Neural progenitor cell (in vitro differentiated cells): ENCODE measurements around the gene PLXNC1. TPM values are rescaled to one million over a fixed set of nuclear protein-coding genes. Genes with fewer than 3 reads are reported as not detected.

Experiments used
- DNase-seq: peaks from one replicate; pipeline ENCODE4 v3.0.0-alpha.2; 2016; ENCODE audit warnings: low spot score
- H2AFZ ChIP-seq: fragments of 200-600 bp; sonication (generic); replicated peaks from 2 replicates; pipeline ENCODE4 v1.6.1; 2016; ENCODE audit warnings: antibody characterized with exemption
- H3F3A ChIP-seq: fragments of 200-600 bp; sonication (generic); 2 replicates; pipeline ENCODE4 v1.6.1; 2016; ENCODE audit warnings: antibody characterized with exemption, low read depth
- H3K27ac ChIP-seq: fragments of 200-600 bp; sonication (generic); 2 replicates; pipeline ENCODE4 v1.5.1; 2016; ENCODE audit warnings: mild to moderate bottlenecking
- H3K27me3 ChIP-seq: fragments of 200-600 bp; sonication (generic); 2 replicates; pipeline ENCODE4 v1.6.1; 2016; ENCODE audit warnings: mild to moderate bottlenecking, moderate library complexity
- H3K36me3 ChIP-seq: fragments of 200-600 bp; sonication (generic); 2 replicates; pipeline ENCODE4 v1.5.1; 2016
- H3K4me1 ChIP-seq: fragments of 200-600 bp; sonication (generic); 2 replicates; pipeline ENCODE4 v1.6.1; 2016; ENCODE audit warnings: mixed run types
- H3K4me2 ChIP-seq: fragments of 200-600 bp; sonication (generic); 2 replicates; pipeline ENCODE4 v1.6.1; 2016
- H3K4me3 ChIP-seq: fragments of 200-600 bp; sonication (generic); 2 replicates; pipeline ENCODE4 v1.5.1; 2016
- H3K79me2 ChIP-seq: fragments of 200-600 bp; sonication (generic); 2 replicates; pipeline ENCODE4 v1.6.1; 2016; ENCODE audit warnings: low read depth
- H3K9ac ChIP-seq: fragments of 200-600 bp; sonication (generic); 2 replicates; pipeline ENCODE4 v1.6.1; 2016
- H3K9me3 ChIP-seq: fragments of 200-600 bp; sonication (generic); 2 replicates; pipeline ENCODE4 v1.5.1; 2016; ENCODE audit warnings: low read depth
- H4K20me1 ChIP-seq: fragments of 200-600 bp; sonication (generic); 2 replicates; pipeline ENCODE4 v1.6.1; 2016; ENCODE audit warnings: low read depth
- H3K27ac Mint-ChIP-seq: 3 replicates; pipeline ENCODE4 v1.8.0; 2021; ENCODE audit warnings: mixed read lengths
- H3K27me3 Mint-ChIP-seq: 2 replicates; pipeline ENCODE4 v1.8.0; 2022; ENCODE audit warnings: low read depth, mild to moderate bottlenecking, inconsistent platforms, moderate library complexity, mixed read lengths; ENCODE audit not compliant: insufficient read depth
- H3K36me3 Mint-ChIP-seq: 3 replicates; pipeline ENCODE4 v1.8.0; 2021; ENCODE audit warnings: mixed read lengths
- H3K4me1 Mint-ChIP-seq: 3 replicates; pipeline ENCODE4 v1.8.0; 2021; ENCODE audit warnings: mixed read lengths
- H3K4me3 Mint-ChIP-seq: 3 replicates; pipeline ENCODE4 v1.8.0; 2021; ENCODE audit warnings: mild to moderate bottlenecking, moderate library complexity, mixed read lengths
- H3K9me3 Mint-ChIP-seq: 3 replicates; pipeline ENCODE4 v1.8.0; 2020; ENCODE audit warnings: mixed read lengths
- EZH2 ChIP-seq: fragments of 200-600 bp; sonication (generic); IDR thresholded peaks from 2 replicates; pipeline ENCODE4 v1.6.1; 2017; ENCODE audit warnings: antibody characterized with exemption, mild to moderate bottlenecking, moderate library complexity
- EZH2phosphoT487 ChIP-seq: fragments of 200-600 bp; sonication (generic); IDR thresholded peaks from 2 replicates; pipeline ENCODE4 v1.6.1; 2017; ENCODE audit warnings: antibody characterized with exemption
- total RNA-seq: library from RNA; depleted of rRNA; stranded (reverse); fragments of >200 nt; gene quantifications from 2 replicates; pipeline ENCODE4 v1.2.3, GENCODE V29; 2015; ENCODE audit warnings: low replicate concordance
- TF ChIP-seq, protein P1 (sequence below): fragments of 200-600 bp; sonication (generic); IDR thresholded peaks from 2 replicates; pipeline ENCODE4 v1.5.1; 2017; ENCODE audit warnings: antibody characterized with exemption, mild to moderate bottlenecking

PLXNC1 gene
- total RNA-seq, 1 donor from 2014 or later, result 16.7 TPM

DNA sequence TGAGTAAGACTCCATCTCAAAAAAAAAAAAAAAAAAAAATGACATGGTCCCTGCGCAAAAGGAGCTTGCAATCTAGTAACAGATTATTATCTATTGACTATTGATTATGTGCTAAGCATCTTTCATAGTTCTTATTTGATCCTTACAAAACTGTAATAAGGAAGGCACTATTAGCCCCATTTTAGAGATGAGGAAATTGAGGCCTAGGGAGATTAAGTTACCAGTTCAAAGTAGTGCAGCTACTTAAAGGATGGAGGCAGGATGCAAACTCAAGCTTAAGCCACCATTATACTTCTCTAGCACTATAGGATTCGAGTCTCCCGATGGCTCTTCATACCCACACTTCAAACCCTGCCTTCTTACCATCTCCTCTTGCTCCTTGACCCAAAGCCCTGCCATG is 31.3 kb downstream of the PLXNC1 start:
- Mint-ChIP-seq H3K27me3 (no peaks in the 10 kb centered on the region), H3K4me1 (peaks cover 15% of the 10 kb centered on the region), H3K4me3 (no peak overlapping the region), H3K9me3 (peaks cover 10% of the 10 kb centered on the region), H3K36me3 (peaks cover 7% of the 10 kb centered on the region), H3K27ac (no peak overlapping the region)
- no peaks in the 10 kb centered on the region for H3K79me2 ChIP-seq
- H4K20me1 ChIP-seq, result no peaks in the 10 kb centered on the region
- H3K36me3 ChIP-seq, result no peaks in the 10 kb centered on the region
- no peak overlapping the region for H3K9ac ChIP-seq
- no peak overlapping the region for H3K27ac ChIP-seq
- no peak for TF ChIP-seq EZH2
- TF ChIP-seq, protein P1, sequence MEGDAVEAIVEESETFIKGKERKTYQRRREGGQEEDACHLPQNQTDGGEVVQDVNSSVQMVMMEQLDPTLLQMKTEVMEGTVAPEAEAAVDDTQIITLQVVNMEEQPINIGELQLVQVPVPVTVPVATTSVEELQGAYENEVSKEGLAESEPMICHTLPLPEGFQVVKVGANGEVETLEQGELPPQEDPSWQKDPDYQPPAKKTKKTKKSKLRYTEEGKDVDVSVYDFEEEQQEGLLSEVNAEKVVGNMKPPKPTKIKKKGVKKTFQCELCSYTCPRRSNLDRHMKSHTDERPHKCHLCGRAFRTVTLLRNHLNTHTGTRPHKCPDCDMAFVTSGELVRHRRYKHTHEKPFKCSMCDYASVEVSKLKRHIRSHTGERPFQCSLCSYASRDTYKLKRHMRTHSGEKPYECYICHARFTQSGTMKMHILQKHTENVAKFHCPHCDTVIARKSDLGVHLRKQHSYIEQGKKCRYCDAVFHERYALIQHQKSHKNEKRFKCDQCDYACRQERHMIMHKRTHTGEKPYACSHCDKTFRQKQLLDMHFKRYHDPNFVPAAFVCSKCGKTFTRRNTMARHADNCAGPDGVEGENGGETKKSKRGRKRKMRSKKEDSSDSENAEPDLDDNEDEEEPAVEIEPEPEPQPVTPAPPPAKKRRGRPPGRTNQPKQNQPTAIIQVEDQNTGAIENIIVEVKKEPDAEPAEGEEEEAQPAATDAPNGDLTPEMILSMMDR, result no peak
- TF ChIP-seq EZH2phosphoT487, result no peak
- H3K9me3 ChIP-seq, result no peaks in the 10 kb centered on the region
- no peak overlapping the region for H3K4me2 ChIP-seq
- H2AFZ ChIP-seq, result no peak overlapping the region
- DNase-seq, result no peak
- peaks cover 7% of the 10 kb centered on the region for H3K4me1 ChIP-seq
- peaks cover 8% of the 10 kb centered on the region for H3K27me3 ChIP-seq
- H3F3A ChIP-seq, result peaks cover 18% of the 10 kb centered on the region
- no peak overlapping the region for H3K4me3 ChIP-seq

DNA sequence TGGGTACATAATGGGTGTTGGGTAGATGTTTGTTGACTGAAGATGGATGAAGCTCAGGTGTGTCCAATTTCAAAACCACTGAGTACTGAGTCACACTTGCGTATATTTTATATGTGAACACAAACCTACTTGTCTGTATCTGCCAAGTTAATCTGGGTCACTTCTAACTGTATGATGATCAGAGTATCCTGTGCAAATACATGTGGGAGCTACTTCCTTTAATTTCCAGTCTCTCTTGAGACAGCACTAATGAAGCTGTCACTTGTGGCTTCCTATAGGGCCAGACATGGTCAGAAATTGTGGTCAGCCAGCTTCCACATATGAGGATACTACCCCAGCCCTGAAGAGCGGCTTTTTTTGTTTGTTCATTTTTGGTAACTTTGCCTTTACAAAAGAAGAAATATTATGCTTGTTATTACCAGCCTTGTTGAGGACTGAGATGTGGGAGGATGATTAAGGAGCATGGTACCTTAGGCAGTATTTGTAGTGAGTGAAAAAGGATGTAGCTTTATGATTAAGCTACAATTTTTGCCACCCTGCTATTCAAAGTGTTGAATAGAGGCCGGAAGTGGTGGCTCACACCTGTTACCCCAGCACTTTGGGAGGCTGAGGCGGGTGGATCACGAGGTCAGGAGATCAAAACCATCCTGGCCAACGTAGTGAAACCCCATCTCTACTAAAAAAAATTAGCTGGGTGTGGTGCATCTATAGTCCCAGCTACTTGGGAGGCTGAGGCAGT is 32.4 kb downstream of the PLXNC1 start:
- H3K4me3 Mint-ChIP-seq, result no peak overlapping the region
- DNase-seq, result no peak
- H3K27ac Mint-ChIP-seq, result peak overlapping the region; percentile 48
- H3K36me3 Mint-ChIP-seq, result peaks cover 7% of the 10 kb centered on the region
- H3K27me3 Mint-ChIP-seq, result no peaks in the 10 kb centered on the region
- Histone ChIP-seq H2AFZ (no peak overlapping the region), H3K27ac (no peak overlapping the region), H3K4me3 (no peak overlapping the region), H3K79me2 (no peaks in the 10 kb centered on the region), H4K20me1 (no peaks in the 10 kb centered on the region), H3K36me3 (no peaks in the 10 kb centered on the region), H3K27me3 (no peaks in the 10 kb centered on the region), H3K9me3 (no peaks in the 10 kb centered on the region), H3F3A (peaks cover 27% of the 10 kb centered on the region), H3K4me1 (peaks cover 15% of the 10 kb centered on the region), H3K4me2 (no peak overlapping the region), H3K9ac (no peak overlapping the region)
- peaks cover 19% of the 10 kb centered on the region for H3K4me1 Mint-ChIP-seq
- peaks cover 10% of the 10 kb centered on the region for H3K9me3 Mint-ChIP-seq
- TF ChIP-seq, protein P1, result no peak
- no peak for TF ChIP-seq EZH2phosphoT487
- no peak for TF ChIP-seq EZH2

DNA sequence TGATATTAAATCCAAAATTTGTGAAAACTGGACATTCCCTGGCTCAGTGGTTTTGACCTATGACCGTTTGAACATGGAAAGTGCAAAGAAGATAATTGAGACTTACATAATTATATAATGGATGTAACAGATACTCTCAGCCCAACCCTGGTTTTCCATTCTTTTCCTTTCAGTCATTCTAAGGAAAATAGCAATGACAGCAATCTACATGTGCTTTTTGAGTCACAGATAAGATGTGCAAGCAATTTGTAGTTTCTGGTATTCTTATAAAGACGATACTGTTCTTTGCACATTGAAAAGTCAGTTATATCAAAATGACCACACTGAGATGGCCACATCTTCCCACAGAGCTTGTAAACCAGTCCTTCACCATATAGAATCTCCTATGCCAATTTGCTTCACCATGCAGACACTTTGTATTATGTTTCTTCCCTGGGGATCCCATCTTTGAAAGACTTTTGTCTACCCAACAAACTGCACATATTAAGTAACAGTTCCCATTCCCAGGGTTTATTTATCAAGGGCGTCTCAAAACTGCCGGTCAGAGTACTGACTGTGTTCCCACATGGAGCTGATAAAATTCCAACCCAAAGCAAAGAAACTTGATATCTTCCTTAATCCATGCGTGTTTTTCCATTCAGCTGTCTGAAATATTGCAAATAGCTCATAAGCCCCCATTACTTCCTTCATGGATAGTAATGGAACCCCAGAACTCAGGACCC is 34.8 kb downstream of the PLXNC1 start:
- Mint-ChIP-seq H3K27me3 (no peaks in the 10 kb centered on the region), H3K27ac (no peak overlapping the region), H3K4me1 (peaks cover 19% of the 10 kb centered on the region), H3K9me3 (peaks cover 3% of the 10 kb centered on the region), H3K36me3 (peaks cover 5% of the 10 kb centered on the region), H3K4me3 (no peak overlapping the region)
- TF ChIP-seq EZH2 (no peak), EZH2phosphoT487 (no peak)
- TF ChIP-seq, protein P1, result no peak
- Histone ChIP-seq H2AFZ (no peak overlapping the region), H3K4me2 (no peak overlapping the region), H3K9ac (no peak overlapping the region), H3K4me1 (peaks cover 36% of the 10 kb centered on the region), H3K79me2 (no peaks in the 10 kb centered on the region), H3K27me3 (peaks cover 6% of the 10 kb centered on the region), H4K20me1 (no peaks in the 10 kb centered on the region), H3K36me3 (no peaks in the 10 kb centered on the region), H3K9me3 (no peaks in the 10 kb centered on the region), H3K27ac (no peak overlapping the region), H3K4me3 (no peak overlapping the region), H3F3A (peaks cover 44% of the 10 kb centered on the region)
- no peak for DNase-seq
